ENCODE data around the gene PDE7B.

- TF ChIP-seq IRF1 (CRISPR knock-in tag; IDR thresholded peaks at IDR 0.05; ENCODE audit: low read depth) (no peak), TAF1 (CRISPR knock-in tag; IDR thresholded peaks at IDR 0.05) (no peak), ZSCAN22 (CRISPR knock-in tag; IDR thresholded peaks at IDR 0.05) (no peak)
Observed at GRCh38 chr6:136181861-136182260, 330.4 kb downstream of the PDE7B start.
